Choroid plexus epithelial cell (primary cell): Measurements from ENCODE around the gene CD300A.

Source experiments
- DNase-seq: peaks from one replicate; pipeline ENCODE4 v3.0.0-alpha.2; 2010; ENCODE audit warnings: low read depth
- H3K4me3 ChIP-seq: 2 replicates; pipeline ENCODE4 v1.5.1; 2011; ENCODE audit warnings: low read depth, mild to moderate bottlenecking, control low read depth, low read length, moderate library complexity
- CTCF ChIP-seq: conservative IDR thresholded peaks from 2 replicates; pipeline ENCODE4 v1.5.1; 2011; ENCODE audit warnings: low read depth, mild to moderate bottlenecking, control low read depth, inconsistent platforms, low read length, moderate library complexity

Gene CD300A

GRCh38 chr17:74441537-74441936, 24.9 kb upstream of the CD300A start:
- DNase-seq, result no peak
- no peak overlapping the region for H3K4me3 ChIP-seq
- TF ChIP-seq CTCF, result no peak

GRCh38 chr17:74442291-74442669, 24.2 kb upstream of the CD300A start:
- no peak for TF ChIP-seq CTCF
- no peak for DNase-seq
- no peak overlapping the region for H3K4me3 ChIP-seq

- no peak overlapping the region for H3K4me3 ChIP-seq
- TF ChIP-seq CTCF, result no peak
- DNase-seq, result peak; percentile 16
Measured at GRCh38 chr17:74442670-74443515, 23.5 kb upstream of the CD300A start.

- TF ChIP-seq CTCF, result no peak
- DNase-seq, result no peak
- H3K4me3 ChIP-seq, result no peak overlapping the region
Measured at GRCh38 chr17:74443516-74444296, 22.7 kb upstream of the CD300A start.

GRCh38 chr17:74444406-74444805, 22.0 kb upstream of the CD300A start:
- no peak overlapping the region for H3K4me3 ChIP-seq
- TF ChIP-seq CTCF, result no peak
- no peak for DNase-seq

- no peak for TF ChIP-seq CTCF
- DNase-seq, result no peak
- H3K4me3 ChIP-seq, result no peak overlapping the region
Measured at GRCh38 chr17:74445158-74445557, 21.3 kb upstream of the CD300A start.
